Activated naive CD4-positive, alpha-beta T cell treated with anti-CD3 and anti-CD28 coated beads, Interleukin-2, amount 50 U/mL, for 24 hours (primary cell): Measurements from ENCODE around the gene PAFAH1B2.

Experiments used
- H3K27ac Mint-ChIP-seq: one replicate; pipeline ENCODE4 v1.8.0; 2021; ENCODE audit warnings: mild to moderate bottlenecking, mixed read lengths
- H3K27me3 Mint-ChIP-seq: one replicate; pipeline ENCODE4 v1.8.0; 2021; ENCODE audit warnings: mixed read lengths
- H3K36me3 Mint-ChIP-seq: one replicate; pipeline ENCODE4 v1.8.0; 2021; ENCODE audit warnings: mixed read lengths
- H3K4me1 Mint-ChIP-seq: one replicate; pipeline ENCODE4 v1.8.0; 2021; ENCODE audit warnings: mixed read lengths
- H3K4me3 Mint-ChIP-seq: one replicate; pipeline ENCODE4 v1.8.0; 2021; ENCODE audit warnings: mild to moderate bottlenecking, mixed read lengths
- H3K9me3 Mint-ChIP-seq: one replicate; pipeline ENCODE4 v1.8.0; 2021; ENCODE audit warnings: mixed read lengths

Gene PAFAH1B2

GRCh38 chr11:117225553-117226170 lies 81.6 kb downstream of the PAFAH1B2 start:
- Mint-ChIP-seq H3K27ac (no peak overlapping the region), H3K27me3 (no peaks in the 10 kb centered on the region), H3K4me1 (peaks cover 35% of the 10 kb centered on the region), H3K9me3 (no peaks in the 10 kb centered on the region), H3K4me3 (no peak overlapping the region), H3K36me3 (peaks cover 17% of the 10 kb centered on the region)
